Daoy (cell line): Measurements from ENCODE around the gene HLX. TPM values are rescaled to one million over a fixed set of nuclear protein-coding genes. Genes with fewer than 3 reads are reported as not detected.
A peak's percentile ranks its signal among the peaks of the same experiment; 100 is the strongest.

Experiments
- DNase-seq: peaks from one replicate; pipeline ENCODE4 v3.0.0-alpha.2; 2015; ENCODE audit warnings: low read depth
- total RNA-seq: library from RNA; depleted of rRNA; stranded (reverse); fragments of >200 nt; shearing (Covaris generic); gene quantifications from 2 replicates; pipeline ENCODE4 v1.2.3, GENCODE V29; 2014

Gene HLX
- total RNA-seq, 1 experiment from 2014 or later, result 2.8 TPM

GRCh38 chr1:220895412-220895946, 16.2 kb downstream of the HLX start:
- DNase-seq, result no peak

- no peak for DNase-seq
Measured at GRCh38 chr1:220896092-220896491, 16.8 kb downstream of the HLX start.

GRCh38 chr1:220900842-220901241, 21.6 kb downstream of the HLX start:
- no peak for DNase-seq

GRCh38 chr1:220901881-220902280, 22.6 kb downstream of the HLX start:
- DNase-seq, result no peak

- DNase-seq, result no peak
Measured at GRCh38 chr1:220902916-220903315, 23.7 kb downstream of the HLX start.

GRCh38 chr1:220904876-220905275, 25.6 kb downstream of the HLX start:
- no peak for DNase-seq

GRCh38 chr1:220905650-220906560, 26.7 kb downstream of the HLX start:
- no peak for DNase-seq

- DNase-seq, result peak; percentile 53
Measured at GRCh38 chr1:220906561-220907334, 27.5 kb downstream of the HLX start.

- DNase-seq, result no peak
Measured at GRCh38 chr1:220908757-220909156, 29.5 kb downstream of the HLX start.

- DNase-seq, result no peak
Measured at GRCh38 chr1:220910021-220910420, 30.8 kb downstream of the HLX start.

- DNase-seq, result no peak
Measured at GRCh38 chr1:220914283-220915116, 35.3 kb downstream of the HLX start.

- no peak for DNase-seq
Measured at GRCh38 chr1:220915117-220915440, 35.8 kb downstream of the HLX start.

- no peak for DNase-seq
Measured at GRCh38 chr1:220915954-220916353, 36.7 kb downstream of the HLX start.

GRCh38 chr1:220917101-220917500, 37.9 kb downstream of the HLX start:
- no peak for DNase-seq

- DNase-seq, result no peak
Measured at GRCh38 chr1:220917535-220918209, 38.4 kb downstream of the HLX start.

- no peak for DNase-seq
Measured at GRCh38 chr1:220918285-220918951, 39.2 kb downstream of the HLX start.

GRCh38 chr1:220920967-220921366, 41.7 kb downstream of the HLX start:
- no peak for DNase-seq

GRCh38 chr1:220921498-220921897, 42.3 kb downstream of the HLX start:
- no peak for DNase-seq

- DNase-seq, result no peak
Measured at GRCh38 chr1:220921971-220922635, 42.9 kb downstream of the HLX start.

GRCh38 chr1:220922951-220923350, 43.7 kb downstream of the HLX start:
- DNase-seq, result no peak
